CD4-positive, alpha-beta T cell treated with Interleukin-6 for 4 hours (primary cell): ENCODE results near the gene ARMH3.
"Not testable (repeated sequence)": the region's sequence is repeated elsewhere in the genome, so short reads cannot be mapped to it uniquely, and the experiment has no call there.

Experiments used
- DNase-seq: peaks from one replicate; pipeline ENCODE4 v3.0.0-alpha.2; 2020; ENCODE audit warnings: mixed read lengths

ARMH3 gene, protein sequence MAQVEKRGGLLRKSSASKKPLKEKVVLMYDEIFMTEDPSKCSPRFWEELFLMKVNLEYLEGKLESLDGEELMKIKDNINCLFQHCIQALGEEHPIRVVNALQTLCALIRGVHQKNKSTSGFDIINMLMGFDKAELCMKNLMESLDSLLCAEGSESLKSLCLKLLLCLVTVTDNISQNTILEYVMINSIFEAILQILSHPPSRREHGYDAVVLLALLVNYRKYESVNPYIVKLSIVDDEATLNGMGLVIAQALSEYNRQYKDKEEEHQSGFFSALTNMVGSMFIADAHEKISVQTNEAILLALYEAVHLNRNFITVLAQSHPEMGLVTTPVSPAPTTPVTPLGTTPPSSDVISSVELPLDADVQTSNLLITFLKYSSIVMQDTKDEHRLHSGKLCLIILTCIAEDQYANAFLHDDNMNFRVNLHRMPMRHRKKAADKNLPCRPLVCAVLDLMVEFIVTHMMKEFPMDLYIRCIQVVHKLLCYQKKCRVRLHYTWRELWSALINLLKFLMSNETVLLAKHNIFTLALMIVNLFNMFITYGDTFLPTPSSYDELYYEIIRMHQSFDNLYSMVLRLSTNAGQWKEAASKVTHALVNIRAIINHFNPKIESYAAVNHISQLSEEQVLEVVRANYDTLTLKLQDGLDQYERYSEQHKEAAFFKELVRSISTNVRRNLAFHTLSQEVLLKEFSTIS

DNA sequence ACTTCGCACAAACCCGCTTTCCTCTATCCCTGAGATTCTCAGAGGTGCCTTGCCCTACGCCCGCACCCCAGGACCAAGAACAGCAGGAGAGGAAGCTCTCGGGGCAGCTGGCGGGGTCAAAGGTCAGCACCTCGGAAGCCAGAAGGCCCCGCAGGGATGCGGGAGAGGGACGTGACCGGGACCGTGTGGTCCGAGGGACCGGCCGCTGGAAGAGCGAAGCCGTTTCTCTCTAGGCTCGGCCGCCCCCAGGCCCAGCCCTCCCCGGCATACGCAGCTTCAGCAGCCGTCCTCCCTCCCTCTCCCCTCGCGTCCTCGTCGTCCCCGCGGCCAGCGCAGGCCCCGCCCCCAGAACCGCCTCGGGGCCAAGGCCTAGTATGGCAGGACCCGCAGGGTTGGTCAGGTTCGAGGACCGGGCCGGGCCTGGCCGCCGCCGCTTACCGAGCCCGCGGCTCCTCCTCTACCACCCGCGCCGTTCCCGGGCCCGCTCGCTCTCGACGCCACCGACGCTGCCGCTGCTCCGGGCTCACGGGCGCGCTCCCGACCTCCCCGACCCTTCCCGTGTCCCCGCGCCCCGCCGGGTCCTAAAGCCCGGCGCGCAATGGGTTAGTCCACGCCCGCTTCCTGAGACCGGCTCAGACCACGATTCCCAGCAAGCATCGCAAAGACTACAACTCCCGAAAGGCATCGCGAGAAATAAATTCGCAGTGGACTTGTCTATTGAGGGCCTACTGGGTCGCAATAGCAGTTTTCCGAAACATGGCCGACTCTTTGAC, at the start of gene ARMH3:
Gene ARMH3, minus strand, starts transcription at position 527 of the 773 bp plus-strand sequence. CDS start 16,059 bp downstream, outside the sequence.
- DNase-seq = peak; percentile 91

DNA sequence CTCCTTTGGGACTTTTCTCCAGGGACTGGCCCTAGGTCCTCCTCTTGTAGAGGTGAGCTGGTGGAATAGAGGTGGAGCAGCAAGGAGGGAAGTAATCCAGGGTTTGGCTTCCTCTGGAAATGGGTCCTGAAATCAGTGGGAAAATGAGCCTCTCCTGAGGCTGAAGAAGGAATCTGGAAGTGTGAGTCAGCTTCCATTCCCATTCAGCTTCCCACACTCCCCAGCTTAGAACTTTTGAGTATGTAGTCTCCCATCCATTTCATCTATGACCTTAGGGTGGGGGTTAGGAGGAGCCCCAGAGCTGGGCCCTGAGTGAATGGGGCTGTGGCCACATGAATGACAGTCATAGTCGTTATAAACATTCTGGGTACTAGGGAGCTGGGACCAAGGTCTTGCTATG, 46.4 kb upstream of the ARMH3 start:
- DNase-seq = no peak

DNA sequence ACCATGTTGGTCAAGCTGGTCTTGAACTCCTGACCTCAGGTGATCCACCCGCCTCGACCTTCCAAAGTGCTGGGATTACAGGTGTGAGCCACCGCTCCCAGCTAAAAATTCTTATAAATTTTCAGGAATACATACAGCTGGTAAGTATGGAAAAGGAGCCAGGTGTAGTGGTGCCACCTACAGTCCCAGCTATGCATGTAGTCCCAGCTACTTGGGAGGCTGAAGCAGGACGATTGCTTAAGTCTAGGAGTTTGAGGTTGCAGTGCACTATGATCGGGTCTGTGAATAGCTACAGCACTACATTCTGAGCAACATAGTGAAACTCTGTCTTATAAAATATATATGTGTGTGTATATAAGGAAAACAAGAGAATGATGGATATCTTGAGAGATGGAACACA, 45.2 kb upstream of the ARMH3 start:
- DNase-seq = no peak

DNA sequence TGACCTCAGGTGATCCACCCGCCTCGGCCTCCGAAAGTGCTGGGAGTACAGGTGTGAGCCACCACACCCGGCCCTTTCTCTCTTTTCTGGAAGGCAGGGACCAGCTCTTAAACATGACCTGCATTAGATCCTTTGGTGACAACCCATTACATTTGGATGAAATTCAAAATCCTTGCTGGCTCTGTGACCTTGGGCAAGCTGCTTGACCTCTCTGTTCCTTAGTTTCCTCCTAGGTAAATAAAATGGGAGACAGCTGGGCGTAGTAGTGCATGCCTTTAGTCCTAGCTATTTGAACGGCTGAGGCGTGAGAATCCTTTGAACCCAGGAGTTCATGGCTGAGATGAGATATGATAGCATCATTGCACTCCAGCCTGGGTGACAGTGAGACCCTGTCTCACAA, 40.5 kb upstream of the ARMH3 start:
- DNase-seq = no peak

DNA sequence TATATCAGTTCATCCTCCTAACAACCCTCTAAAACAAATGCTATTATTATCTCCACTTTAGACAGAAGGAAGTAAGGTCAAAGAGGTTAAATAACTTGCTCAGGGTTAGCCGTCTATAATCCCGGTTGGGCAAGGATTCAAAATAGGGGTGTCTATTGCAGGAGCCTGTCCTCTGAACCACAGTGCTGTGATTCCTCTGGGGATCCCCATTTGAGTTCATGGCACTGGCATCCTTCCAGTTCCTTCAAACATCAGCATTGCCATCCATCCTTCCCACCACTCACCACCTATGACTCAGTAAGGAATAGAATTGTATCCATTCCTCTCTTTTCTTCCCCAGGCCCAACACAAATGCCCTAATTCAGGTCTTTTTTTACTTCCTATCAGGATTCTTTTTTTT, 34.8 kb upstream of the ARMH3 start:
- no peak for DNase-seq

DNA sequence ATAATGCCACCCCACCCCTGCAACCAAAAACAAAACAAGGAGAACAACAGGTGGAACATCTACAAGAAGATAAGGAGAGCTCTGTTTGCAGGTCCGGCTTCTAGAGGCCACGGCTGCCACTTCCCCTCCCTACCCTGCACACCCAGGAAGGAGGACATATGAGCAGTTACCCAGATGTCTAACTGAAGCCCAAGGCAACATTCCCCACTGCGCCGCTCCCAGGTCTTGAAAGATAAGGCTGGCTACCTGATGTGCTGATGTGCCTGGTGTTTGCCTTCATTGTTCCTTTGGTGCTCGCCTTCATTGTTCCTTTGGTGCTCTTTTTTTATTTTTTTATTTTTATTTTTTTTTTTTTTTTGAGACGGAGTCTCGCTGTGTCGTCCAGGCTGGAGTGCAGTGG, 30.2 kb upstream of the ARMH3 start:
- DNase-seq = no peak

DNA sequence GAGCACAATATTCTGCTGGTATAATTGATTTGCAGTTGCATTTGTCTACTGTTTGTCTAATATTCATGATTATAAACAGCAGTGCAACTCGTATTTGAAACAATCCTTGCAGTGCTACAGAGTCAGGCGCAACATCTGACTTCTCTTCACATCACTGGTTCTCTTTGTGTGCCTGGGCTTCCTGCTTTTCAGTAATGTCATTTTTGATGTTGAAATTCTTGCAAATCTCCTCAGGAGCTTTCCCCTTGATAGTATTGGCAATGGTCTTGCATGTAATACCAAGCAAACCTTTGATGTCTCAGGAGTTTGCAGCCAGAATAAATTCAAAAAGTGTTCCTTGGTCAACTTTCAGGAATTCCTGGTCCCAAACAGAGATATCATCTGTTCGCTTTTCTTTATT, 29.4 kb upstream of the ARMH3 start:
- no peak for DNase-seq

DNA sequence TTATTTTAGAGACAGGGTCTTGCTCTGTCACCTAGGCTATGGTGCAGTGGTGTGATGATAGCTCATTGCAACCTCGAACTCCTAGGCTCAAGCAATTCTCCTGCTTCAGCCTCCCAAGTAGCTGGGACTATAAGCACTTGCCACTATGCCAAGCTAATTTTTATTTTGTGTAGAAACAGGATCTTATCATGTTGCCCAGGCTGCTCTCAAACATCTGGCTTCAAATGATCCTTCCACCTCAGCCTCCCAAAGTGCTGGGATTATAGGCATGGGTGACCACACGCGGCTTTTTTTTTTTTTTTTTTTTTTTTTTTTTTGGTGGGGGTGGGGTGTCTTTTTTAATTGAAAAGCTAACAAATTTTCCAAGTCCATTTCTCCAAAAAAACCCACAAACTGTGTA, 27.6 kb upstream of the ARMH3 start:
- no peak for DNase-seq

DNA sequence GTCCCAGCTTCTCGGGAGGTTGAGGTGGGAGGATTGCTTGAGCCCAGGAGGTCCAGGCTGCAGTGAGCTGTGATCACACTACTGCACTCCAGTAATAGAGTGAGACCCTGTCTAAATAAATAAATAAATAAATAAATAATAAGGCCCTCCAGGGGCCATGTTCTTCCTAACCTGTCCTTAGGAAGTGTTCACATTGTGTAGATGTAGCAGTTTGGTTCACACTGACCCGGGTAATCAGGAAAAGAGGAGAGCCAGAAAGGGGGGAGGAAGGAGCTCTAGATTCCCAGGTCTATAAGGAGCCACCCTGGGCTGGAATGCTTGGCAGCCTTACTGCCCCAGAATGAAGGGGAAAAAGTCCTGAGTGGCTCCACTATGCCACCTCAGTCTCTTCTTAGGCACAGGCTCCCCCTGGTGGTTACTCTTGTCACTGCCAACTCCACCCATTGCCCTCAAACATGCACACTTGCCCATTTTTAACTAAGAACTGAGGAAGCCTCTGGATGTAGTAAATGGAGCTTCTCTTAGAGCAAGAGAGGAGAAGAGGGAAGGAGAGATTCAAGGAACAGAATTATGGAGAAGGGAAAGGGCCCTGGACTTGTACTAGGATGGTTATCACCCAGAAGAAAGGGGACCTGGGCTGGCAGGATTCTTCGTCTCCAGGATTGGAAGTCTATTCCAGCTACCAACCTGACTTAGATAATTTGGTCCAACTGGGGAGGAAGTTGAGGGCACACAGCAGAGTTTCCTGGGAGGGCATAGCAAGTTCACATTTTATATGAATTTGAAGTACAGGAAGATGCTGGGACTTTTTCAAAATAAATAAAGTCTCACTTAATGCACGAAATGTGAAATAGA, 16.9 kb upstream of the ARMH3 start:
- peak; percentile 86 for DNase-seq

DNA sequence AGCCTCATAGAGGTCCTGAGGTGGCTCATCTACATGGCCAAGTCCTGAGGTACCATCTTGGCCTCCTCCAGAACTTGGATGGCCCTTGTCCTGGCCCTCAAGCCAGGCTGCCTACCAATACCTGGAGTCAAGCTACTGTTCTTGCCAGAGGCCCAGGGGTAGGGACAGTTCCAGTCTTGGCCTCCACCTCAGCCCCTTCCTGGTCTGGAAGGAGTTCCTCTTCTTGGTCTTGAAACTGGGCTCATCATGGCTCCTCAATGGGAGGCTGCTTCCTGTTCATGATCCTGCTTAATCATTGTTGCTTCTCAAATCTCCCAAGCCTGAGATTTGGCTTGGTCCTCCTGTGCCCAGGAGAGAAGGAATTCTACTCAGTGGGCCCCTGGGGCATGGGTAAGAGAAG, 13.1 kb upstream of the ARMH3 start:
- no peak for DNase-seq

DNA sequence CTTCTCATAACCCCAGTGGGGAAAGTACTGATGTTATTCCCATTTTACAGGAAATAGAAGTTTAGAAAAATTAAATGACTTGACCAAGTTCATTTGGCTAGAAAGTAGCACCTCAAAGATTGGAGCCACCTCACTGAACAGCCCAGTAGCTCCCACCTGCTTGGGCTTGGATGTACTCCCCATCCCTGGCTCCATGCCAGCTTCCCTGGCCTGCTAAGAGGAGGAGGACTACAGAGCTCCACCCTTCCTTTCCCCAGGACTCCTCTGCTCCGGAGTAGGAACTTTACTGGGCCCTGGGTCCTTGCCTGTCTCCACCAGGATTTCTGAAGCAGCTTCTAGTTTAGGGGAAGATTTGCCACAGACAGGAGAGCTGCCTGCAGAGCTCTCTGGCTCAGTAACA, 12.2 kb upstream of the ARMH3 start:
- DNase-seq = no peak

DNA sequence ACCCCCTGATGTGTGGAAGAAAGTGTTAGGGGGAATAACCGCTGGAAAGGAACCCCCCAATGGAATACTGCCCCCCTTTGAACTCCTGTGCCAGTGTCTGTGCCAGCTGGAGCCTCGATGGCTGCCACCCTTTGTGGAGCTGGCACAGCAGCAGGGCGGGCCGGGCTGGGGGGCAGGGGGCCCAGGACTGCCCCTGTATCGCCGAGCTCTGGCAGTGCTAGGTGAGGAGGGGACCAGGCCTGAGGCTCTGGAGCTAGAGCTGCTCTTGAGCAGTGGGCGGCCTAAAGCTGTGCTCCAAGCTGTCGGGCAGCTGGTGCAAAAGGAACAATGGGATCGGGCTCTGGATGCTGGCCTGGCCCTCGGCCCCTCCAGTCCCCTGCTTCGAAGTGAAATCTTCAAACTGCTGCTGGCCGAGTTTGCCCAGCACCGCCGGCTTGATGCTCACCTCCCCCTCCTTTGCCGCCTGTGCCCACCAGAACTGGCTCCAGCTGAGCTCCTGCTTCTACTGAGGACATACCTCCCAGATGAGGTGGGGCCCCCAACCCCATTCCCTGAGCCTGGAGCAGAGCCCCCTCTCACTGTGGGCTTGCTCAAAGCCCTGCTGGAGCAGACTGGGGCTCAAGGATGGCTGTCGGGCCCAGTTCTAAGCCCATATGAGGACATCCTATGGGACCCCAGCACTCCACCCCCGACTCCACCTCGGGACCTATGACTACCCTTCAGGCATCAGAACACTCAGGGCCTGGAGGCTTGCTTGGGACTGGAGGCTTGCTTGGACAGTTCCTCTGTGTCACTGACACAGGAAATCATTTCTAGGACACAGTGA, 11.3 kb upstream of the ARMH3 start:
- DNase-seq = no peak

DNA sequence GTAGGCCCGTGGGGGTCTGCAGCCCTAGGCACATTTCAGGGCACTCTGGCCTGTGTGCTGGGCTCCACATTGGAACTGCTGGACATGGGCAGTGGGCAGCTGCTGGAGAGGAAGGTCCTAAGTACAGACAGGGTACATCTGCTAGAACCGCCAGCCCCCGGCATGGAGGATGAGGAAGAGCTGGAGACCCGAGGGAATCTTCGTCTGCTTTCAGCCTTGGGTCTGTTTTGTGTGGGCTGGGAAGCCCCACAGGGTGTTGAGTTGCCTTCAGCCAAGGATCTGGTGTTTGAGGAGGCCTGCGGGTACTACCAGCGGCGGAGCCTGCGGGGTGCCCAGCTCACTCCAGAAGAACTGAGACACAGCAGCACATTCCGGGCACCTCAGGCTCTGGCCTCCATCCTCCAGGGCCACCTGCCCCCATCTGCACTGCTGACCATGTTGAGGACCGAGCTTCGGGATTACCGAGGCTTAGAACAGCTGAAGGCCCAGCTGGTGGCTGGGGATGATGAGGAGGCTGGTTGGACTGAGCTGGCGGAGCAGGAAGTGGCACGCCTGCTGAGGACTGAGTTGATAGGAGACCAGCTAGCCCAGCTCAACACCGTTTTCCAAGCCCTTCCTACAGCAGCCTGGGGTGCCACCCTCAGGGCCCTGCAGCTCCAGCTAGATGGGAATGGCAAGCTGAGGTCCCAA, 10.6 kb upstream of the ARMH3 start:
- DNase-seq = no peak

DNA sequence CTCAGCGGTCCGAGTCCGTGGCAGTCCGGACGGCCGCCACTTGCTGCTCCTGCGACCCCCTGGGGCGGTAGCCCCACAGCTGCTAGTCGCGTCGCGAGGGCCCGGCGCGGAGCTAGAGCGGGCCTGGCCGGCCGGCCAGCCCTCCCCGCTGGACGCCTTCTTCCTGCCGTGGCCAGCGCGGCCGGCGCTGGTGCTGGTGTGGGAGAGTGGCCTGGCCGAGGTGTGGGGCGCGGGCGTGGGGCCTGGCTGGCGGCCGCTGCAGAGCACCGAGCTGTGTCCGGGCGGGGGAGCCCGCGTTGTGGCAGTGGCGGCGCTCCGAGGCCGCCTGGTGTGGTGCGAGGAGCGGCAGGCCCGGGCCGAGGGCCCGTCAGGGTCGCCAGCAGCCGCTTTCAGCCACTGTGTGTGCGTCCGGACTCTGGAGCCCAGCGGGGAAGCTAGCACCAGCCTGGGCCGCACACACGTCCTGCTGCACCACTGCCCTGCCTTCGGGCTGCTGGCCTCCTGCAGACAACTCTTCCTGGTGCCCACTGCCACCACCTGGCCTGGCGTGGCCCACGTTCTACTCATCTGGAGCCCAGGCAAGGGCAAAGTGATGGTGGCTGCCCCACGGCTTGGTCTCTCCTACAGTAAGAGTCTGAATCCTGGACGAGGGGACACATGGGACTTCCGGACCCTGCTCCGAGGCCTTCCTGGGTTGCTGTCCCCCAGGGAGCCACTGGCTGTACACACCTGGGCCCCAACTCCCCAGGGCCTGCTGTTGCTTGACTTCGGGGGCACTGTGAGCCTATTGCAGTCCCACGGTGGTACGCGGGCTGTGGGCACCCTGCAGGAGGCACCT, 9.8 kb upstream of the ARMH3 start:
- peak; percentile 26 for DNase-seq

DNA sequence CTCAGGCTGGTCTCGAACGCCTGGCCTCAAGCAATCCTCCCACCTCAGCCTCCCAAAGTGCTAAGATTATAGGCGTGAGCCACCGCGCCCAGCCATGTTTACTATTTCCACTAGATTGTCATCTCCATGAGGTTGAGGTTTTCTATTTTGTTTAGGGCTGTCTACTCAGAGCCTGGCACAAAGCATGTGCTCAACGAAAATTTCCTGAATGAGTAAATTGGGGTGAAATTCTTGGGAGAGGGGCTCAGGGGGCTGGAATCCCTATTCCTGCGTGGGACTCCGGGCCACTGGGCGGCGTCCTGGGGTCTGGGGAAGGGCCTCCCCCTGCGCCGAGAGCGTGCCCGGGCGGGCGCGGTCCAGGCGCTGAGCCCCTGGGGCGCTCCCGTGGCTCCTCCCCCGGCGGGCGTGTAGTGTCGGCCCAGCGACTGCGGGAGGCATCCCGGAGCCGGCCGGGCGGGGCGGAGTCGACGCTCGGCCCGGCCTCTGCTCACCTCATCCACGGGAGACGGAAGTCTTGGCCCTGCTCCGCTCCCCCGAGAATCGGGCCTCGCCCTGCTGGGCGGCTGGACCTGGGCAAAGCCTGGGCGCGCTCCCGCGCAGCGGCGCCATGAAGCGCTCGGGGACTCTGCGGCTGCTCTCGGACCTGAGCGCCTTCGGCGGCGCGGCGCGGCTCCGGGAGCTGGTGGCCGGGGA, 9.0 kb upstream of the ARMH3 start, which contains the start of gene HPS6:
Gene HPS6, plus strand, starts transcription at position 482 of the 693 bp plus-strand sequence. Its CDS starts 126 bp downstream, at position 608.
- peak; percentile 95 for DNase-seq

DNA sequence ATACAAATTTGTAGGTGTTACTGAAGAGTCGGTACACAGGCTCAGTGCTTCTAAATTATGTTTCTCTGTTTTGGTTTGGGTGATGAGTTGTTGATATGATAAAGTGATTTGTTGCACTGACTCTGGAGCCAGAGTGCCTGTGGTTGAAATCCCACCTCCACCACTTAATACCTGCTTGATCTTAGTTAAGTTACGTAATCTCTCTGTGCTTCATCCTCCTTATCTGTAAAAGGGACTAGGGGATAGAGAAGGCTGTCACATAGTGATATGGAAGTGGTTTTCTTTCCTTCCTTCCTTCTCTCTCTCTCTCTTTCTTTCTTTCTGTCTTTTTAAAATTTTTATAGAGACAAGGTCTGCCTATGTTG, 8.5 kb upstream of the ARMH3 start:
- DNase-seq = no peak

DNA sequence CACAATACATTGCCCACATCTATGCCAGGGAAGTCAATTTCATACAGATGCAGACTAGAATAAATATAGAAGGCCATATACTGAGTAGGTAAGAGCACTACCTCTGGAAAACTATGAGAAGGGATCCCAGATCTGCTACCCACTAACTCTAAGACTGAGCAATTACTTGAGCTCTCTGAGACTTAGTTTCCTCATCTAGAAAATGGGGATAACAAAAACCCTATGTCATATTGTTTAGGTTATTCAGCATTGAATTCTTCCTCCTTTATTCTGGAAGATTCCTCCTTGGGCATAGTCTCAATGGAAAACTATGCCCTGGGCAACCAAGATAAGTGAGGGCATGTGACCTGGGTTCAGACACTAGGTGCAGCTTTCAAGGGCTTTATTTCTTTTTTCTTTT, 4.0 kb upstream of the ARMH3 start:
- DNase-seq = no peak

DNA sequence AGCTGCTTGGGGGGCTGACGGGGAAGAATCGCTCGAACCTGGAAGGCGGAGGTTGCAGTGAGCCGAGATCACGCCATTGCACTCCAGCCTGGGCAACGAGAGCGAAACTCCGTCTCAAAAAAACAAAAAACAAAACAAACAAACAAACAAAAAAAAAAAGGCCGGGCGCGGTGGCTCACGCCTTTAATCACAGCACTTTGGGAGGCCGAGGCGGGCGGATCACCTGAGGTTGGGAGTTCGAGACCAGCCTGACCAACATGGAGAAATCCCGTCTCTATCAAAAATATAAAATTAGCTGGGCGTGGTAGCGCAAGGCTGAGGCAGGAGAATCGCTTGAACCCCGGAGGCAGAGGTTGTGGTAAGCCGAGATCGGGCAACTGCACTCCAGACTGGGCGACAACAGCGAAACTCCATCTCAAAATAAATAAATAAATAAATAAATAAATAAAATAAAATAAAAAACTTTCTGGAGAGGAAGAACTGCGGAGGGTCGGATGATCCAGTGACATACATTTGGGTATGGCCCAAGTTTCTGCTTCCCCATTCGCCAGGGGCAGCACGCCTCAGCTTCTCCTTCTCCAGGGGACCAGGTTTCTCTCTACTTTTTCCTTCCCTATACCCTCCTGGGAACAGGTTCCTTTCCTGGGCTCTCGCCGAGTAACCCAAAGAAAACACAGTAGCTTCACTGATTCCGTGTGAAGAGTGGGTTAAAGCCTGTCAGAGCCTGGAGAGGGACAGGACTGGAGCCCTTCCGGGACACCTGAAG, 909 bp downstream of the ARMH3 start:
- not testable (repeated sequence) for DNase-seq

DNA sequence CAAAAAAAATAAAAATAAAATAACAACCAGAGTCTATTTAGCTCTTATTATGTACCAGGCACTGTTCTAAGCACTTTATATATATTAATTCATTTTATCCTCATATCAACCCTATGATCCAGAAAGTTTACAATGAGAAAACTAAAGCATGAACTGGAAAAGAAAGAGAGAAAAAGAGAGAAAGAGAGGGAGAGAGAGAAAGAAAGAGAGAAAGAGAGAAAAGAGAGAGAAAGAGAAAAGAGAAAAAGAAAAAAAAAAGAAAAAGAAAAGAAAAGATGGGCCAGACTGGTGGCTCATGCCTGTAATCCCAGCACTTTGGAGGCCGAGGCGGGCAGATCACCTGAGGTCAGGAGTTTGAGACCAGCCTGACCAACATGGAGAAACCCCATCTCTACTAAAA, 9.9 kb downstream of the ARMH3 start:
- DNase-seq = no peak
